Measurements from ENCODE around the gene SOX8.

DNA sequence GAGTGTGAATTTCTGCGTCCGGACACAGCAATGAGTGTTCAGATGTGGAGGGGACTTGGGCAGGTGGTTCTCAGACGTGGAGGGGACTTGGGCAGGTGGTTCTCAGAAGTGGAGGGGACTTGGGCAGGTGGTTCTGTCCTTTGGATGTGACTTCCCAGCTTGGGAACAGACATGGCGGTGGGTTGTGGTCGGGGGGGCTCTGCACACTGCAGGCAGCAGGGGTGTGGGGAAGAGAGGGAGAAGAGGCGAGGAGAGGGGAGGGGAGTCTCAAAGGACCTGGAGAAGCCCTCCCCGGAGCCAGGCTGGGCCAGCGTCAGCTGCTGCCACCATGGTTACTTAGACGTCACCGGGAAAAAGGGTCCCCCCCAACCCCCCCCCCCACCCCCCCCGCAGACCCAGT, 9.8 kb downstream of the SOX8 start:
- TF ChIP-seq, protein P1, sequence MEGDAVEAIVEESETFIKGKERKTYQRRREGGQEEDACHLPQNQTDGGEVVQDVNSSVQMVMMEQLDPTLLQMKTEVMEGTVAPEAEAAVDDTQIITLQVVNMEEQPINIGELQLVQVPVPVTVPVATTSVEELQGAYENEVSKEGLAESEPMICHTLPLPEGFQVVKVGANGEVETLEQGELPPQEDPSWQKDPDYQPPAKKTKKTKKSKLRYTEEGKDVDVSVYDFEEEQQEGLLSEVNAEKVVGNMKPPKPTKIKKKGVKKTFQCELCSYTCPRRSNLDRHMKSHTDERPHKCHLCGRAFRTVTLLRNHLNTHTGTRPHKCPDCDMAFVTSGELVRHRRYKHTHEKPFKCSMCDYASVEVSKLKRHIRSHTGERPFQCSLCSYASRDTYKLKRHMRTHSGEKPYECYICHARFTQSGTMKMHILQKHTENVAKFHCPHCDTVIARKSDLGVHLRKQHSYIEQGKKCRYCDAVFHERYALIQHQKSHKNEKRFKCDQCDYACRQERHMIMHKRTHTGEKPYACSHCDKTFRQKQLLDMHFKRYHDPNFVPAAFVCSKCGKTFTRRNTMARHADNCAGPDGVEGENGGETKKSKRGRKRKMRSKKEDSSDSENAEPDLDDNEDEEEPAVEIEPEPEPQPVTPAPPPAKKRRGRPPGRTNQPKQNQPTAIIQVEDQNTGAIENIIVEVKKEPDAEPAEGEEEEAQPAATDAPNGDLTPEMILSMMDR (IDR thresholded peaks at IDR 0.05; ENCODE audit: low read length): no peak
- no peak for TF ChIP-seq EZH2 (IDR thresholded peaks at IDR 0.05; ENCODE audit: borderline replicate concordance, low read length)
